Stimulated activated CD4-positive, alpha-beta T cell treated with anti-CD3 and anti-CD28 coated beads, Interleukin-1b, Interleukin-23, amount 100 ng/mL, for 24 hours (primary cell): ENCODE results near the gene NRIP3.

ENCODE experiments used
- DNase-seq, 4 experiments: peaks; one replicate each; pipeline ENCODE4 v3.0.0-alpha.2; 2020; ENCODE audit warnings: low read depth in 4 of 4, low spot score in 1 of 4

The NRIP3 gene

GRCh38 chr11:9003573-9004182, at the start of gene NRIP3:
Gene NRIP3 (minus strand): TSS chr11:9004001. CDS start chr11:9003935, 66 bp downstream.
- peak; percentile 34 to 55 (median 36) for DNase-seq

GRCh38 chr11:9052316-9052715, 48.5 kb upstream of the NRIP3 start:
- DNase-seq = no peak

GRCh38 chr11:9049959-9050358, 46.2 kb upstream of the NRIP3 start:
- DNase-seq = no peak

- DNase-seq = no peak
Measured at GRCh38 chr11:9047964-9048523, 44.2 kb upstream of the NRIP3 start.

DNA sequence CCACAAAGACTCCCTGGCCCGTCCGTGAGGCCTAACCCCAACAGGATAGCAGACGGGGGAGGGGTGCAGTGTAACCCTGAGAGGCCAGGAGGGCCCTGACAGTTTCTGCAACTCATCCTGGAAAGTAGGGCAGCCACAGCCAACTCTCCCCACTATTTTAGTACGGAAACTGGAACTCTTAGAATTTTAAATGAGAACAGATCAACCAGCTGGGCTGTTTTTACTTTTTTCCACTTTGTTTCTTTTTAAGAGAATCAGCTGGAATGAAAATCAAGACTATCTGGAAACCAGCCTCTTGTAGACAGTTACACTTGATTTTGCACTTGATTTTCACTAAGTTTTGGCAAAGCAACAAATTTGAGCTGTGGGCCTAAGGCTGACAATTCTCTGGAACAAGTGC, 42.7 kb upstream of the NRIP3 start:
- no peak for DNase-seq

GRCh38 chr11:9042488-9042887, 38.7 kb upstream of the NRIP3 start:
- DNase-seq = no peak

DNA sequence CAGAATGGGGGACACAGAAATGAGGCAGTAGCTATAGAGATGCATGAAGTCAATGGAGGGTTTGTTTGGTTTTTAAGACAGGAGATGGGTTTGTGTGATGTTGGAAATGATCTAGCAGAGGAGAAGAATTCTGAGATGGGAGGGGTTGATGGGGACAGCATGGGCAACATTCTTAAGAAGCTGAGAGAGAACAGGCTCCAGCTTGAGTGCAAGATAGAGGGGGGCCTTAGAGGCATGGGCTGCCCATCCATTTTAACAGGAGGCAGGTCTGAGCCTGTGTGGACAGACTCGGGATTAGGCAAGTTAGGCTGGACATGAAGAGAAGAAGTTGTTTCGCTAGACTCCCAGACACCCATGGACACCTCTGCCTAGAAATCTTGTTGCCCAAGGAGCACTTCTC, 37.9 kb upstream of the NRIP3 start:
- DNase-seq = no peak

DNA sequence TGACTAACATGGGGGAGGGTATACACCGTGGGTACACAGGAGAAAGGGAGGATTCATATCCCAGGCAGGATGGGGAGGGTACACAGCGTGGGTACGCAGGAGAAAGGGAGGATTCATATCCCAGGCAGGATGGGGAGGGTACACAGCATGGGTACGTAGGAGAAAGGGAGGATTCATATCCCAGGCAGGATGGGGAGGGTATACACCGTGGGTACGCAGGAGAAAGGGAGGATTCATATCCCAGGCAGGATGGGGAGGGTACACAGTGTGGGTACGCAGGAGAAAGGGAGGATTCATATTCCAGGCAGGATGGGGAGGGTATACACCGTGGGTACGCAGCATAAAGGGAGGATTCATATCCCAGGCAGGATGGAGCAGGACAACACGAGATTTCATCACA, 36.6 kb upstream of the NRIP3 start:
- no peak for DNase-seq

GRCh38 chr11:9039863-9040262, 36.1 kb upstream of the NRIP3 start:
- no peak for DNase-seq

DNA sequence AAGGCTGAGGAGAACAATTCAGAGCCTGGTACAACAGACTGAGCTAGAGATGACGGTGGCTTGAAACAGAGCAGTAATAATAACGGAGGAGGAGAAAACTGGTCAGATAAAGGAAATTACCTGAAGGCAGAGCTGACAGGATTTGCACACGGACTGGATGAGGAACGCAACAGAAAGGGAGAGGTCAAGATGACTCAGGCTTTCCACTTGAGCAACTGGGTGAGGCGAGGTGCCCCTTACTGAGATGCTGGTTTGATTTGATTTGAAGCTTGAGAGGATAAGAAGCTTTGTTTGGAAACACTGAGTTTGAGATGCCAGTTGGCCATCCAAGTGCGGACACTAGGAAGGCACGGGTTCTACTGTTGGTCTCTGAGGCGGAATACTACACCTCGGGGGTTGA, 35.4 kb upstream of the NRIP3 start:
- no peak for DNase-seq

DNA sequence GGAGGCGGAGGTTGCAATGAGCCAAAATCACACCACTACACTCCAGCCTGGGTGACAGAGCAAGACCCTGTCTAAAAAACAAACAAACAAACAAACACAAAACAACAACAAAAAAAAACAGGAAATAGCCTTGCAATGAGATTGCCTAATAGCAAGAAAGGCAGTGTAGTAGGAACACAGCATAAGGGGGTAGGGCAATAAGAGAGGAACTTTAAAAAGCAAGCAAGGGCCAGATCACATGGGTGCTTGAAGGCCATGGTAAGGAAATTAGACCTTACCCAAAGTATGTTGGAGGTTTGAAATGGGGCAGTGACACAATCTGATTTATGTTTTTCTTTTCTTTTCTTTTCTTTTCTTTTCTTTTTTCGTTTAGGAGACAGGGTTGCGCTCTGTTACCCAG, 34.7 kb upstream of the NRIP3 start:
- DNase-seq = no peak

- no peak for DNase-seq
Measured at GRCh38 chr11:9037963-9038362, 34.2 kb upstream of the NRIP3 start.

- DNase-seq = no peak
Measured at GRCh38 chr11:9037046-9037780, 33.4 kb upstream of the NRIP3 start.

DNA sequence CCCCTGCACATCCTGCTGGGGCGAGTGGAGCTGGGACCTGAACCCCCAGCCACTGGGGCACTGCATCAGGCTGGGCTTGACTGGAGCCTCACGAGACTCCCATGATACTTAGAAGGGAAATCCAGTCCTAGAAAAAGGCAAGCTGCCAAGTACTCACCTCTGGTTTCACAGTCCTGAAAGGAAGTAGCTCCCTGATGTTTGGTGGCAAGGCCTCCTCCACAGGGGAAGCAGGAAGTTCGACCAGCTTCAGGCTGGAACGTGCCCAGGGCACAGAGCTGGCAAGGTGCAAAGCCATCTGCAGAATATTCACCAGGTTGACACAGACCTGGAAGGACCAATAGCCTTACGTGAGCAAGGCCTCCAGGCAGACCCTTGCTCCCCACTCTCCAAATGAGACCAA, 26.8 kb upstream of the NRIP3 start:
- no peak for DNase-seq

DNA sequence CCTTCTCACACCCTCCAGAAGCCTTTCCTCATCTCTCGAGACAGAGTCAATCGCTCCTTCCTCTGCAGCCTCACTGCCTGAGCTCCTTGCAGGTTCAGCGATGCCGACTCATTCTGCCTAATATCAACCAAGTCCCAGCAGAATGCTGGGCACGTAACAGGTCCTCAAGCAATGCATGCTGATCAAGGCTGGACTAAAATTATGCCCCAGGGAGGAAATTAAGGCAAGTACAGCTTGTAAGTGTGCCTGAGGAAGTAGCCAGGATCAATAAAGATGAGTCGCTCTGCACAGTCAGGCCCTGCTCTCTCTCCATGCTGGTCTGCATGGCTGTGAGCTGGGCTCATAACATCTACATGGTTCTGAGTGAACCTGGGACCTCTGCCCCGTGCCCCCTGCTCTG, 25.6 kb upstream of the NRIP3 start:
- no peak for DNase-seq

- no peak for DNase-seq
Measured at GRCh38 chr11:9028581-9028980, 24.8 kb upstream of the NRIP3 start.

DNA sequence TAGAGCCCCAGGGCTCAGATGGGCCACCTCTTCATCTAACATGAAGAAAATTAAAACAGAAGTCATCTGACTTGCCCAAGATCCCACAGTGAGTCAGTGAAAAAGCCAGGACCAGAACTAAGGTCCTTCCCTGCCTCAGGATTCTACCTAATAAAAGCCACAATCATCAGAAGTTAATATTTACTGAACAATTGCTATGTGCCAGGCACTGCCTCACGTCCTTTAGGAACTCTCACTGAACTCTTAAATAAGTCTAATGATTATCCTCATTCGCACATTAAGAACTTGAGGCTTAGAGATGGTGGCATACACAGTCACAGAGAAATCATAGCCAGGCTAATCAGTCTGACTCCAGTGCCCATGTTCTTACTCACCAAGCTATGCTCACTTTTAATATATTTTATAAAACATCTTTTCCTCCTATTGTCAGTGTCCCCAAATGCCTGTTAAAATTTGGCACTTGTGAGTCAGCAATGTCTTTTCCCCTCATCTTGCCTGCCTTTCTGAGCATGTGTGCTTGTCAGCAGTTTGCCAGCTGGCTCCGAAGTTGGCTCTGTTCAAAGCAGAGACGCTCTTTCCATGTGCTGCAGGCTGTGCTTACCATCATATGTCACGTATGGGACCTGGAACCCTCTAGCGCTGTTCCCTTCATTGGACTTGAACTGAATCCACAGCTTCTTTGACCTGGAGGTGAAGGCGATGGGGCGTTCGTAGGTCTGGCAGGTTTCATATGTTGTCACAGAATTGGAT, 21.5 kb upstream of the NRIP3 start:
- DNase-seq = no peak

DNA sequence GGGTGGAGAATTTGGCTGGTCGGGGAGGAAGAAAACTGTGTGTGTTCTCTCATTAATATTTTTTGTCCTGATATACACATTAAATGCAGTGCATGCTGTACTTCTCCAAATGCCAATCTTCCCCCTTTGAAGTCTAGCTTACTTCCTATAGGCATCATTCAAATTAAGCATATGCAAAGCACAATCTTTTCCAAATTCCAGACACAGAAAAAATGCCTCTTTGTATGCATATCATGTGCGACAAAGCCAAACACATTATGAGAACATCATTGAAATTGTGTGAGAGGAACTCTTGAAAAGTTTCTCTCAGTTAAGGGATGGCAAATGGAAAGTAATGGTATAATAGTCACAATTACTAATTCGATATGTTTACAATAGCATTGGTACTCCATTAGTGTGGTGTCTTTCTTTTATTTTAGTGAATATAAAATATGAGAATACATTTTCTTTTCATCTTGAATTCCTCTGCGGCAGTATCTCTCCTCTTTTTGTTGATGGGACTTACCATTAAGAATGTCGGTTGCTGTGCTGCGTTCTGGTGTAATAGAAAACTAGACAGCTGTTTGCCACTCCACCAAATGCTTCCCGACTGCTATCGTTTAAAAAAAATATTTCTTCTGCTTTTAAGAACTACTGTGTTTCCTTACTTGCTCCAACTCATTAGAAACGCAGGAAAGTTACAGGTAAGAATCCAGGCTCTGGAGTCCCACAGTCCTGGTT, 19.3 kb upstream of the NRIP3 start:
- DNase-seq = no peak

GRCh38 chr11:9020916-9021315, 17.1 kb upstream of the NRIP3 start:
- no peak for DNase-seq

DNA sequence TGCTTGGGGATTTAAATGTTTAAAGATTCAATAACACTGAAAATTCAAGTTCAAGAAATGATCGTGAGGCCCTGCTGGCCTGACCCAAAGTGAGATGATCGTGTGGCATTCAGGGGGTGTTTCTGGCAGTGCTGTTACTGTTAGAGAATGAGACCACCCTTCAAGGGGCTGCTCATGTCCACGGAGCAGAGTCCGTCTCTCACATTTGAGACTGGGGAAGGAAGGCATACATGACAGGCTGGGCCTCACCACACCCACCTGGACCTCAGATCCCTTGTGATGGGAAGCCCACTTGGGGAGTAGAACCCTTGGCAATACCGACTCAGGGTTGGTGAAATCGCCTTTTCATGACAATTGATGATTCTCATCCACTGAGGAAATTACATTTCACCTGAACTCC, 16.1 kb upstream of the NRIP3 start:
- DNase-seq = no peak

DNA sequence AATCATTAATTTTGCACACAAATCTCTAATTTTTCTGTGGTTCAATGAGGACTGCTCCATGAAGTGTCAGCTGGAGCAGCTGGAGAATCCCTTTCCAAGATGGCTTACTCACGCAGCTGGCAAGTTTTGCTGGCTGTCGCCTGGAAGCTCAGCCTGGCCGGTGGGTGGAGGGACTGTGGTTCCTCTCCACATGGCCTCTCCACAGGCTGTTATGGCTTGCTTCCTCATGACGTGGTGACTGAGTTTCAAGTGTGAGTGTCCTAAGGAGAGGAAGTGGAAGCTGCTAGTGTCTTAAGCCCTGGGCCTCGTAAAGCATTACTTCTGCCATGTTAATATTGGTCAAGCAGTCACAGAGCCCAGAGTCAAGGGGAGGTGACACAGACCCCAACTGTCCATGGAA, 14.0 kb upstream of the NRIP3 start:
- DNase-seq = no peak
